Measurements from ENCODE around the gene LSM5.

The LSM5 gene

DNA sequence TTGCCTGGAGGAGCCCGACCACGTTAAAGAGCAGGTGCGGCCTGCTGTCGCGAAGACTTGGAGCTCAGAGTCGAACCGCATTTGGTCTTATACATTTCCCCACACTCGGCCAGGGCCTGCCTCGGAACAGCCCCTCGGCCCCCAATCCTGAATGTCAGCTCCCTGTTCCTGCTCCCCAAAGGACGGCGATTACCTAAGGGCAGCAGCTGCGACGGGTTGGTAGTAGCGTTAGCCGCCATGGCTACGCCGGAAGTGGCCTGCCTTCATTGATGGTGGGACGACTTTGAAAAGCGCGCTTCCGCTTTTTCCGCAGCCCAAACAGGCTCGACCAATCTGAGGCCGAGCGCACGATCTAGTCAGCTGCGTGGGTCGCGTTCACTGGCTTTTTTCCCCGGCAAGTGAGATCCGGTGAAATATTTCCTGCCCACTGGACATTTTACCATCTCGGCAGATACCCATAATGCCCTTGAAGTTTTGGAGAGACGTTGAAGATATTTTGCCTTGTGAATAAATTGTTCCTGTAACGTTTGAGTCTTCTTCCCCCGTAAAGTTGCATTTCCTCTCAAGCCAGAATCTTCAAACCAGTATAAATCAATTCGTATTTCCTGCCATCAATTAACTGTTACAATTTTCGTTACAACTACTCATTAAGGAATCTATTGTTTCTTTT is at the start of gene LSM5:
LSM5 (minus strand) TSS at position 254 of the 670 bp plus-strand sequence; CDS start at position 239, 15 bp downstream.
- peak; percentile 23 to 90 (median 81) for DNase-seq

DNA sequence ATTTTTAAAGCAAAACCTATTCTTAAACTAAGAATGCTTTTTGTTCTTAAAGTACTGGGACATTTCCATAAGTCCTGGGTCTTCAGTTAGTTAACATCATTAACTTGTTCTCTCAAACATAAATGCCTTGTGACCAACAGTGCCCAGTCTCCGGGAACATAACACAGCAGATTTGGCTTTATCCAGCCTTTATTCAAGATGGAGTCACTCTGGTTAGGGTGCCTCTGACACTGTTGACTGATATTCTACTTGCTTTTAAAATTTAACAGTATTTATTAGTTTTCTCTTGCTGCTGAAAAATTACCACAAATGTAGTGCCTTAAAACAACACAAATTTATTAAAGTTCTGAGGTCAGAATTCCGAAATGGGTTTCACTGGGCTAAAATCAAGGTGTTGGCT is 49.2 kb upstream of the LSM5 start:
- no peak for DNase-seq

GRCh38 chr7:32537760-32538159 is 47.6 kb upstream of the LSM5 start:
- DNase-seq, result peak in 1 of 58 donors; percentile 22

- DNase-seq, result no peak
Observed at GRCh38 chr7:32536585-32536984, 46.4 kb upstream of the LSM5 start.

- no peak for DNase-seq
Observed at GRCh38 chr7:32536016-32536415, 45.8 kb upstream of the LSM5 start.

DNA sequence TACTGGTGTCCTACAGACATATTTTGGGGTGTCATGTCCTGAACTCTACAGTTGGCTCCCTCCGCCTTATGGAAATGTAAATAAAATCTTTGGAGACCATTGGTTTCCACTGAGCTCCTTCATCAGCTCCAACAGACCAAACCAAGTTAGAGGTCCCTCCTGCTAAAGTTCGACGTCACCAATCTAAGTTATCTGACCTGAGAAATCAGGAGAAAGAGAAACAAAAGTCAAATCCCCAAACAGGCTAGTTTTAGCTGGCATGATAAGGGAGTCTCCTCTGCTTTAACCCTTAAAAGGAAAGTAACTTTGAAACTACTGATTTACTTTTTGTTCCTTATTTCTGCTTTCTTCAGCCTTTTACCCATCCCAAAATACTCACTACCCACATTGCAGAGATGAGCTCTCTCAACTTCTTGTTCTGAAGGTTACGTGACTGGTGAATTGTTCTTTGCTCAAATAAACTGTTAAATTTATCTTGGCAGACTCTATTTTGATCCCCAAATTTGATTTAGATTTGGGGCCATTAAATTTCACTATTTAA is 45.1 kb upstream of the LSM5 start:
- no peak for DNase-seq

DNA sequence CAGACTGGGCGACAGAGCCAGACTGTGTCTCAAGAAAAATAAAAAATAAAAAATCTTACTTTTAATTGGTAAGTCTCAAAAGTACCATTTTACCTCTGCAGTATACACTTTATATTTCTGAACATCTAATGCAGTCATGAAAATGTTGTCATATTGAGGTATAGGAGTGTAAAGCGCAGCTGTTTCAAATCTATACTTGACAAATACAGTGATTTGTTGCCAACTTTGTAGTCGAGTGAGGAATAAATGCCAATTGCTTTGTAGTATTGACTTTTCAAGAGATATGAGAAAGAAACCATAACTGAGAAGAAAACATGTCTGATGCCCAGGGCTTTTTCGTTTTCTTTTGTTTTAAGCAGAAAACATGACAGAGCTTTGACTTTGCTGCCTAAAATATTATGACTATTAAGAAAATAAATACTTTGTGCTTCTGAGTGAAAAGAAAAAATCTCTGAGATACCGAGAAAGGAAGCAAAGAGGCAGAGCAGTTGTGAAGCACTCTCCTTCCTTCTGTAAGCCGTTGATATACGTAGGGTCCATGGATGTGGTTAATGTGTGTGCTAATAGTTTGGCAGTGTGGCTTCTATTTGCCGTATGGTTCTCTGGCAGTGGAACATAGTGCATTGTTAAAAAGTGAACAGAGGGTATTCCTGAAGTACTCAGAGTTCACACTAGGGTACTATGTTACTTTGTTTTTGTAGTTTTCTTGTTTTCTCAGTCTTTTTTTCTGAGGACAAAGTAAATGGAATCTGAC is 43.3 kb upstream of the LSM5 start:
- DNase-seq, result no peak

GRCh38 chr7:32532716-32533115 is 42.5 kb upstream of the LSM5 start:
- no peak for DNase-seq

- DNase-seq, result no peak
Observed at GRCh38 chr7:32532086-32532485, 41.9 kb upstream of the LSM5 start.

DNA sequence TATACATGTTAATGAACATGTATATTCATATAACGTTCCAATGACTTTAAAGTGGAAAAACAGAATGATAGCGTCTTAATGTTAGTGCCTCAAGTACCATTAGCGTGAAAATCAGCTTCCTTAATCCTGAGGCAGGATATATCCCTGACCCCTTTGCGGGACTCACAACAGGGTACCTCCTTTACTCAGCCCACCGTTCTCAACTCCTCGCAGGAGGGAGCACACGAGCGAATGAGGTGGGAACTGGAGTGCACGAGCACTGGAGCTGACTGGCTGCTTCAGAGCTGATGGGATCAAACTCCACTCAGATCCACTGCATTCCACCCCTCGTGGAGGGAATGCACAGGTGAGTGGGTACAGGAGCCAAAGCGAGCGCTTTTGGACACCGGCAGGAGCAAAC is 41.2 kb upstream of the LSM5 start:
- DNase-seq, result no peak

DNA sequence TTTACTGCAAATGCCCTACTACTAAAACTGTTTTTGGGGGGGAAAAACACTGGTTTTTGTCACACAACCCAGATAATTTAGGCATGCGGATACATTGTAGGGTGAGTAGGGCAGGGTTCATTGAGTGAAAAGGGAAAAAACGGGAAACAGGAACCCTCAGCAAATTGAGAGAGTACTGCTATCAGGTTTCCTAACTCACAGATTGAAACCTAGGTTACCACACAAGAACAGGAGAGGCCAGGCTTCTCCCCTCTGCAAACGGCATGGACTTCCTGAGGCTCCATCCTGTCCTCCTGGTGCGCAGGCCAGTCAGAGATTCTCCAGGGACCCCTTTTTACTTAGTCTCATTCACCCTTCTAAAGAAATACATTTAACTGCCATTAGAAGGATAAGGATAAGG is 35.7 kb upstream of the LSM5 start:
- DNase-seq, result no peak

DNA sequence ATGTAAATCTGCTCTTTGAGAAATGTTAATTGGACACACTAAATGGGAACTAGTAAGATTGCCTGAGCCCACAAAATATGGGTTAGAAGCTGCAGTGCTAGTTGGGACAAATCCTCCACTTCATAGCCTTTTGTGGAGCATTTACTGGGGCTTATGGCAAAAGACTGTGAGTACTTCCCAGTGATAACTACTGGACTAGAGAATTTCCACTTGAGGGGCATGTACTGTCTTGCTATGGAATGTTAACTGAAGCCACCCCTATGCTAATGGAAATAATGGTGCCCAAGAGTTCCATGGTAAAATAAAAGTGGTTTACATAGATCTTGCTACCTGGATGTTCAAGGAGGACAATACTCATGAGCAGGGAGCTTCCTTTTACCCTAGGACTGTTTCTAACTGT is 34.5 kb upstream of the LSM5 start:
- DNase-seq, result no peak

- DNase-seq, result no peak
Observed at GRCh38 chr7:32522746-32523530, 32.8 kb upstream of the LSM5 start.

DNA sequence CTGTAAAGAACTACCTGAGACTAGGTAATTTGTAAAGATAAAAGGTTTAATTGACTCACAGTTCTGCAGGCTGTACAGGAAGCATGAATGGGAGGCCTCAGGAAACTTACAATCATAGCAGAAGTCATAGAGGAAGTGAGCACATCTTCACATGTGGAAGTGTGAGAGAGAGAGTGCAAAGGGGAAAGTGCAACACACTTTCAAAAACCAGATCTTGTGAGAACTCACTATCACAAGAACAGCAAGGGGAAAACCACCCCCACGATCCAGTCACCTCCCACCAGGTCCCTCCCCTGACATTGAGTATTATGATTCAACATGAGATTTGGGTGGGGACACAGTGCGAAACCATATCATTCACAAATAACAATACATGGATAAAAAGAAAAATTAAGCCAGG is 29.6 kb upstream of the LSM5 start:
- no peak for DNase-seq

- DNase-seq, result no peak
Observed at GRCh38 chr7:32518534-32519140, 28.5 kb upstream of the LSM5 start.

DNA sequence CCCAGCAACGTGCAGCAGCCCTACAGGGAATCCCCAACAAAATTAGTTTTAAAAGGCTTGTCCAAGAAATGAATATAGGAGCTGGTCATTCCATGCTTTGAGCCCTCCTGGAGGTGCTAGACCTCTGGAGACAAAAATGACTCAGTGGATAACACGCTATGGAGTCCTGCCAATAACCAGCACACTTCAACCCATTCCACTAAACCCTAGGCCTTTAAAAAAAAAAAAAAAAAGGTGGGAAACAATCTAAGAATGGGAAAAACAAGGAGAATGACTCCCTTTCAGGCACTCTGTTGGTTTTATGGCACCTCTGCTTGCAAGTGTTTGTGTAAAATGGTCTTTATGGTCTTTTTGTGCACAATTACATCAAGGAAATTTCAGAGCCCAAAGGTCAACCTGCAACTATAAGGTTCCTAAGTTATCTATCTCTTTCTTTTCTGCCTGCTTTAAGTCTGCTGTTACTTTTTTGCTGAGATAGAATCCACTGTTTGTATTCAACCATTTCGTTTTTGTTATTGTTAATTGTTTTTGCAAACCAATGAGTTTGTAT is 26.4 kb upstream of the LSM5 start:
- DNase-seq, result no peak

GRCh38 chr7:32515890-32516550 is 25.8 kb upstream of the LSM5 start:
- no peak for DNase-seq

DNA sequence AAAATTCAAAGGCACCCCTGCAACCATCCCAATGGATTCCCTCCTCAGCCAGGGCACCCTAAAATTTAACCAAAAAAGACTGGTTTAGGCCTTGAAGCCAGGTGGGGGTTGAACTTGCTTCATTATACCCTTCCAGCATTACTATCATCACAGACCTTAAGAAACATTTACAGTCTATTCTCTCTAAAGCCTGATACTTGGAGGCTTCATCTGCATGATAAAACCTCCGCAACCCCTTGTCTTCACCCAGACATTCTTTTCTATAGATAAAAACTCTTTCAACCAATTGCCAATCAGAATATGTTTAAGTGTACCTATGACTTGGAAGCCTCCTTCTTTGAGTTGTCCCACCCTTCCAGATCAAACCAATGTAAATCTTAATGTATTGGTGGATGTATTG is 23.0 kb upstream of the LSM5 start:
- DNase-seq, result no peak

DNA sequence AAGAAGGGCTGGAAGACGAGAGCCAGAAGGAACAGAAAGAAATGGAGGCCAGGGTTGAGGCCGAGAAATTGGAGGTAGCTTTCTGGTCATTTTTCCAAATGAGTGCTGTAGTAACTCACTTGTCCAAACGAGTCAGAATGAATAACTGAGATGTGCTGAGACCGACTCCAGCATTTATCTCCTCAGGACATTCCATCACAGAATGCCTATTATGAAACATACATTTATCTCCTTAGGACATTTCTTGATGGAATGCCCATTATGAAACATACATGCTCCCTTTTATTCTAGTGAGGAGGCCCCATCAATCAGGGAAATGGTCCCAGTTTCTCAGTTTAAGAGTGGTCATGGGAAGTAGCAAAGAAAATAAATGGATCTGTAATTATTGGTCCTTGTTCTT is 21.6 kb upstream of the LSM5 start:
- no peak for DNase-seq

DNA sequence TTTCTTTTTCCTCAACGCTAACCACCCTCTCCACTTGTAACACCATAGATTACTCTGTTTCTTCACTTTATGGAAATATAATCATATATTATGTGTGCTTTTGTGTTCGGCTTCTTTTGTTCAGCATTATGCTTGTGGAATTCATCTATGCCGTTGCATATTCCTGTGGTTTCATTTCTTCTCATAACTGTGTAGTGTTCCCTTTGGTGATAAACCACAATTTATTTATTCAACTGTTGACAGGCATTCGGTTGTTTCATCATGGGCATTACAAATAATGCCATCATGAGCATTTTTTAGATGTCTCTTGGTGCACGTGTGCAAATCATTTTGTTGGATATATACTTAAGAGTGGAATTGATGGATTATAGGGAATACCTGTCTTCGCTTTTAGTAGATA is 17.2 kb upstream of the LSM5 start:
- no peak for DNase-seq
